ENCODE measurements around the gene TRPC3.

GRCh38 chr4:121876070-121876469, 75.8 kb downstream of the TRPC3 start:
- no peak for TF ChIP-seq CTCF (conservative IDR thresholded peaks at IDR 0.05; ENCODE audit: low read length)
- no peak for TF ChIP-seq EZH2phosphoT487 (IDR thresholded peaks at IDR 0.05; ENCODE audit: borderline replicate concordance, low read depth, low read length)

Data from OCI-LY7 (cell line).